Kidney (tissue), 14 donors: Measurements from ENCODE around the gene SYNE1. TPM values are rescaled to one million over a fixed set of nuclear protein-coding genes. Genes with fewer than 3 reads are reported as not detected.

Source experiments
- DNase-seq, 5 donors: peaks; one replicate each; pipeline ENCODE4 v3.0.0-alpha.2; 2013 to 2020
- FAIRE-seq: peaks from 2 replicates; lab custom pipeline; 2012; peaks lifted over from hg19 to GRCh38; lab: Jason Lieb, UNC
- H3K27ac ChIP-seq, 2 donors: one replicate each; pipeline ENCODE4 v1.7.0; 2013; ENCODE audit warnings: low read depth in 2 of 2, low read length in 2 of 2, inconsistent platforms in 1 of 2
- H3K27me3 ChIP-seq: one replicate; pipeline ENCODE4 v1.7.1; 2013; ENCODE audit warnings: low read length, inconsistent platforms; ENCODE audit not compliant: control insufficient read depth, insufficient read depth
- H3K36me3 ChIP-seq, 3 donors: one replicate each; pipeline versions ENCODE4 v1.7.0 to v1.7.1; 2013; ENCODE audit warnings: low read length in 3 of 3, control low read depth in 1 of 3, inconsistent platforms in 1 of 3; ENCODE audit not compliant: insufficient read depth in 3 of 3, control insufficient read depth in 2 of 3
- H3K4me1 ChIP-seq, 3 donors: one replicate each; pipeline versions ENCODE4 v1.7.0 to v1.7.1; 2013; ENCODE audit warnings: low read length in 3 of 3, inconsistent platforms in 1 of 3, low read depth in 1 of 3; ENCODE audit not compliant: control insufficient read depth in 2 of 3, insufficient read depth in 2 of 3
- H3K4me3 ChIP-seq, 3 donors: one replicate each; pipeline versions ENCODE4 v1.7.0 to v1.8.1; 2013; ENCODE audit warnings: low read length in 3 of 3, control low read depth in 1 of 3, inconsistent platforms in 1 of 3
- H3K9ac ChIP-seq, 3 donors: one replicate each; pipeline versions ENCODE4 v1.7.0 to v1.7.1; 2013; ENCODE audit warnings: low read length in 3 of 3, control low read depth in 1 of 3, inconsistent platforms in 1 of 3
- H3K9me3 ChIP-seq, 3 donors: one replicate each; pipeline versions ENCODE4 v1.7.0 to v1.7.1; 2013; ENCODE audit warnings: low read length in 3 of 3, control low read depth in 1 of 3, inconsistent platforms in 1 of 3; ENCODE audit not compliant: control insufficient read depth in 2 of 3, insufficient read depth in 1 of 3
- intact Hi-C: fragments of 100-400 bp; cut with DNase I; formaldehyde crosslinking; loops from one replicate; pipeline ENCODE4 v1.11.1; 2022
- polyA plus RNA-seq: library from polyadenylated mRNA; stranded (reverse); fragments of 350-450 nt; fragmentation: Illumina TruSeq; extraction: RNeasy Lipid Tissue Mini Kit (QIAGEN cat#74804); gene quantifications from one replicate; pipeline ENCODE4 v1.2.3, GENCODE V29; 2014; ENCODE audit warnings: low read depth, low replicate concordance; ENCODE audit not compliant: insufficient read depth
- total RNA-seq: library from RNA; stranded (reverse); fragmentation: NEBNext Ultra II Directional; extraction: Animal tissue kit (Norgen Biotek cat#: 25700); gene quantifications from one replicate; pipeline ENCODE4 v1.2.1, GENCODE V29; 2021
- TF ChIP-seq, protein P1 (sequence below): IDR thresholded peaks from 3 replicates; pipeline ENCODE4 v1.5.1; 2012; ENCODE audit warnings: mild to moderate bottlenecking, moderate library complexity, borderline replicate concordance; ENCODE audit not compliant: insufficient read depth; ENCODE audit errors: extremely low read depth
- donor health status: control.
- donor health status: control.
- donor health status: control.
- donor health status: control.
- donor health status: control.
- donor health status: DM: yes; HTN: yes; CAD: no.
- donor health status: Normal renal cell carcinoma (clear cell type).

Gene SYNE1
- total and polyA plus RNA-seq, 2 donors from 2014 or later, result 47.8 to 216 TPM

DNA sequence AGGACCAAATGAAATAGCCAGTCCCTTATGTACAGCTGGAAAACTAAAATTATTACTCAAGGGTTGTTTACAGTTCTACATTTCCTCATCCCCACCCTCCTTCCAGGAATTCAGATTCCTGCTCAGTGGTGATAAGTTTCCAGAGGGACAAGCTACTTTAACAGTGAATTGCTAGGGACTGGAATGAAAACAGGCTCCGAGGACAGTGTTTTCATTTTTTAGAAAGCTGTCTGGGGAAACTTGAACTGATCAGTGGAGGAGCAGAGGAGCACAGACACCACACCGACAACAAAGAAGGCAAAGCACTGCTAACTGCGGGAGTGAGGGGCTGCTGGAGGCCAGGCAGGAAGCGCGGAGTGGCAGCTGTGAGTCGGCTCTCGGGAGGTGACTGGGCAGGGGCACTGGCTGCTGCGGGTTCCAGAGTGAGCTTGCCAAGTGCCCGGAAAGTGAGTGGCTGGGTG is 507.4 kb downstream of the SYNE1 start:
- TF ChIP-seq, protein P1, sequence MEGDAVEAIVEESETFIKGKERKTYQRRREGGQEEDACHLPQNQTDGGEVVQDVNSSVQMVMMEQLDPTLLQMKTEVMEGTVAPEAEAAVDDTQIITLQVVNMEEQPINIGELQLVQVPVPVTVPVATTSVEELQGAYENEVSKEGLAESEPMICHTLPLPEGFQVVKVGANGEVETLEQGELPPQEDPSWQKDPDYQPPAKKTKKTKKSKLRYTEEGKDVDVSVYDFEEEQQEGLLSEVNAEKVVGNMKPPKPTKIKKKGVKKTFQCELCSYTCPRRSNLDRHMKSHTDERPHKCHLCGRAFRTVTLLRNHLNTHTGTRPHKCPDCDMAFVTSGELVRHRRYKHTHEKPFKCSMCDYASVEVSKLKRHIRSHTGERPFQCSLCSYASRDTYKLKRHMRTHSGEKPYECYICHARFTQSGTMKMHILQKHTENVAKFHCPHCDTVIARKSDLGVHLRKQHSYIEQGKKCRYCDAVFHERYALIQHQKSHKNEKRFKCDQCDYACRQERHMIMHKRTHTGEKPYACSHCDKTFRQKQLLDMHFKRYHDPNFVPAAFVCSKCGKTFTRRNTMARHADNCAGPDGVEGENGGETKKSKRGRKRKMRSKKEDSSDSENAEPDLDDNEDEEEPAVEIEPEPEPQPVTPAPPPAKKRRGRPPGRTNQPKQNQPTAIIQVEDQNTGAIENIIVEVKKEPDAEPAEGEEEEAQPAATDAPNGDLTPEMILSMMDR, result no peak
- FAIRE-seq, result no peak
- Histone ChIP-seq H3K9ac (no peak overlapping the region), H3K36me3 (peaks cover 4 to 51% (median 42%) of the 10 kb centered on the region in 3 donors), H3K4me1 (no peaks in the 10 kb centered on the region), H3K9me3 (no peaks in the 10 kb centered on the region), H3K27ac (peak overlapping the region; percentile 16 to 83), H3K27me3 (no peaks in the 10 kb centered on the region), H3K4me3 (peak overlapping the region in 1 of 3 donors; percentile 2)
- intact Hi-C loops, result loop anchor here (10.0 kb wide), 2 partner anchors 365 to 435 kb away; no protein-coding TSS in a partner anchor
- DNase-seq, result peak in 2 of 5 donors; percentile 67 to 77

GRCh38 chr6:152127432-152128165 is 509.6 kb downstream of the SYNE1 start:
- Histone ChIP-seq H3K4me3 (no peak overlapping the region), H3K9ac (no peak overlapping the region), H3K27ac (no peak overlapping the region), H3K36me3 (peaks cover 4 to 36% (median 31%) of the 10 kb centered on the region in 3 donors), H3K9me3 (no peaks in the 10 kb centered on the region), H3K27me3 (no peaks in the 10 kb centered on the region), H3K4me1 (no peaks in the 10 kb centered on the region)
- intact Hi-C loops, result loop anchor here (10.0 kb wide), 2 partner anchors 363 to 433 kb away; no protein-coding TSS in a partner anchor
- FAIRE-seq (no peak), DNase-seq (peak in 1 of 5 donors; percentile 33)
- TF ChIP-seq, protein P1, result no peak

DNA sequence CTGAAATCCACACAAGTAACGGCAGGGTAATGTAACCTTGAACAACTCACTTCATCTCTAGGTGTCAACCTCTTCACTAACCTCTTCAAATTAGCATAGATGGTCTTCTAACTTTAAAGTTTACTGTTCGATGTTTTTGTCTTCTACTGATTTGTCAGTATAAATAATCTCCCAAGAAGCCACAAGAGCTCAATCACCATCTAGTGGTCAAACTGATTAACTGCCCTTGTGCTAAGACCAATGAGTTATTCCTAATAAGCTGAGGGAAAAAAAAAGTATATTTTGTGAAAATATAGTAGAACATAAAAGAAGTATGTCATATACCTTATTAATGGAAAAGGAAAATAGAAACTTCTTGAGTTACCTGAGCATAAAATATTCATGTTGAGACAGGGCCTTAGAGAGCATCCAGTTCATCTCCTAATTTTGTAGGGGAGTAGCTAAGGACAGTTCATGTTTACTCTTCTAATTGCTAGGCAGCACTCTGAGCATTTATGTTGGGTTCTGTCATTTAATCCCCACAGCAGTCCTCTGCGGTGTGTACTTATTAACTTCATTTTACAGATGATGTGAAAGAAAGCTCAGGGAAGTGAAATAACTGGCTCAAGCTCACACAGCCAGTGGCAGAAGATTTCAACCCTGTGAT is 512.6 kb downstream of the SYNE1 start:
- Histone ChIP-seq H3K27ac (no peak overlapping the region), H3K9ac (no peak overlapping the region), H3K36me3 (peaks cover 2 to 43% (median 37%) of the 10 kb centered on the region in 3 donors), H3K4me3 (no peak overlapping the region), H3K27me3 (no peaks in the 10 kb centered on the region), H3K9me3 (no peaks in the 10 kb centered on the region), H3K4me1 (peaks cover 0 to 3% (median 0%) of the 10 kb centered on the region in 3 donors)
- FAIRE-seq (peak; percentile 68), DNase-seq (peak in 2 of 5 donors; percentile 46 to 63)
- intact Hi-C loops, result loop anchor here (10.0 kb wide), 2 partner anchors 360 to 430 kb away; no protein-coding TSS in a partner anchor
- TF ChIP-seq, protein P1, result peak; percentile 82
